Cardiac fibroblast (primary cell): Measurements from ENCODE around the gene CFAP74.

ENCODE experiments used
- DNase-seq, 2 donors: peaks; one replicate each; pipeline versions ENCODE4 v3.0.0 to v3.0.0-alpha.2; 2010; ENCODE audit warnings: low read depth in 2 of 2
- H3K4me3 ChIP-seq, 2 donors: replicated peaks in 1 of 2; 1 replicate in 1 of 2; 2 replicates in 1 of 2; pipeline ENCODE4 v1.5.1; 2011; ENCODE audit warnings: low read depth in 2 of 2, low read length in 2 of 2, mild to moderate bottlenecking in 2 of 2, moderate library complexity in 1 of 2
- TF ChIP-seq, protein P1 (sequence below): IDR thresholded peaks from one replicate; pipeline ENCODE4 v1.5.1; 2011; ENCODE audit warnings: low read depth, mild to moderate bottlenecking, low read length, inconsistent platforms

The CFAP74 gene

DNA sequence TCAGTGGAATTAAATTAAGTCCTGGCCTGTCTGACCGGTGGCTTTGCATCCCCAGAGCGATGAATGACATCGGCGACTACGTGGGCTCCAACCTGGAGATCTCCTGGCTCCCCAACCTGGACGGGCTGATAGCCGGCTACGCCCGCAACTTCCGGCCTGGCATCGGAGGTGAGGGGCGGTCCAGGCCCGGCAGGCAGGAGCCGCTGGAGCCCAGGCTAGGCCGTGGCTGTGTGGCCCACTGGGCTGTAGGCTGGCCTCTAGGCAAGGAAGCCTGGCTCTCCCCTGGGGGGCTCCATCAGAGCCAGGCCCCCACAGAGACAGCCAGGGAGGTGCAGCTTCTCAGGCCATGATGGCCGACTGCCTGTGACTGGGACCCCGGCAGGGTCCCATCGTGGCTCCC, 21.3 kb upstream of the CFAP74 start:
- TF ChIP-seq, protein P1, sequence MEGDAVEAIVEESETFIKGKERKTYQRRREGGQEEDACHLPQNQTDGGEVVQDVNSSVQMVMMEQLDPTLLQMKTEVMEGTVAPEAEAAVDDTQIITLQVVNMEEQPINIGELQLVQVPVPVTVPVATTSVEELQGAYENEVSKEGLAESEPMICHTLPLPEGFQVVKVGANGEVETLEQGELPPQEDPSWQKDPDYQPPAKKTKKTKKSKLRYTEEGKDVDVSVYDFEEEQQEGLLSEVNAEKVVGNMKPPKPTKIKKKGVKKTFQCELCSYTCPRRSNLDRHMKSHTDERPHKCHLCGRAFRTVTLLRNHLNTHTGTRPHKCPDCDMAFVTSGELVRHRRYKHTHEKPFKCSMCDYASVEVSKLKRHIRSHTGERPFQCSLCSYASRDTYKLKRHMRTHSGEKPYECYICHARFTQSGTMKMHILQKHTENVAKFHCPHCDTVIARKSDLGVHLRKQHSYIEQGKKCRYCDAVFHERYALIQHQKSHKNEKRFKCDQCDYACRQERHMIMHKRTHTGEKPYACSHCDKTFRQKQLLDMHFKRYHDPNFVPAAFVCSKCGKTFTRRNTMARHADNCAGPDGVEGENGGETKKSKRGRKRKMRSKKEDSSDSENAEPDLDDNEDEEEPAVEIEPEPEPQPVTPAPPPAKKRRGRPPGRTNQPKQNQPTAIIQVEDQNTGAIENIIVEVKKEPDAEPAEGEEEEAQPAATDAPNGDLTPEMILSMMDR = no peak
- H3K4me3 ChIP-seq = no peak overlapping the region
- no peak for DNase-seq

DNA sequence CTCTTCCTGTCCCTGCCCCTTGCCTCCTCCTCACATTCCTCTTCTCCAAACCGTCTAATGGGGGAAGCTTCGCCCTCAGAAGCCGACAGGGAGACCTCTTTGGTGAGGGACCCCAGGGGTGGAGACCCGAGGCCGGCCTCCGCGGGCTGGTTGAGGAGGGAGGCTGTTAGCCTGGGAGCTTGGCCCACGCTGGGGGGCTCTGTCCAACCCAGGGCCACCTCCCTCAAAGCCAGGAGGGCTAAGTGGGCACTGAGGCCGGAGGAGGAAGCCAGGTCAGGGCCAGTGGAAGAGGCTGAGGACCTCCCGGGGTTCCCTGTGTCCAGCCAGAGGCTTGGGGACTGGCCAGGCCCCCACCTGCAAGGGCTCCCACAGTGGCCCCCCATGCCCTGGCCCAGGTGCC, 20.9 kb upstream of the CFAP74 start:
- DNase-seq = no peak
- no peak overlapping the region for H3K4me3 ChIP-seq
- TF ChIP-seq, protein P1 = no peak

DNA sequence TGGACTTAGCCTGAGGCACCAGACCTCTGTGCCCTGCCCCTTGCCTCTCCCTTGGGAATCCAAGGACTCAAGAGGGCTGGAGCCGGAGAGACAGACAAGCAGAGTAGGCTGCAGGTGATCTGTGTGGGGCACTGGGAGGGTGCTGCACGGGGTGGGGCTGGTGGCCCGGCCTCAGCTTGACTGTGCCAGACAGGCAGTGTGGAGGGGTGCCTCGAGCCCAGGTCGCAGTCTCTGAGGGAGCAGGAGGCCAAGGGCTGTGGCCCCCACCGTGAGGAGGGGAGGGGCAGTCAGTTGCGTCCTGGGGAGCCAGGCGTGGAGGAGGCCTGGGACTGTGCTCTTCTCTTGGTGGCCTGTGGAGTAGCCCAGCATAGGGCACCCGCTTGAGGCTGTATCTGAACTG, 19.6 kb upstream of the CFAP74 start:
- DNase-seq = no peak
- TF ChIP-seq, protein P1 = no peak
- H3K4me3 ChIP-seq = no peak overlapping the region

DNA sequence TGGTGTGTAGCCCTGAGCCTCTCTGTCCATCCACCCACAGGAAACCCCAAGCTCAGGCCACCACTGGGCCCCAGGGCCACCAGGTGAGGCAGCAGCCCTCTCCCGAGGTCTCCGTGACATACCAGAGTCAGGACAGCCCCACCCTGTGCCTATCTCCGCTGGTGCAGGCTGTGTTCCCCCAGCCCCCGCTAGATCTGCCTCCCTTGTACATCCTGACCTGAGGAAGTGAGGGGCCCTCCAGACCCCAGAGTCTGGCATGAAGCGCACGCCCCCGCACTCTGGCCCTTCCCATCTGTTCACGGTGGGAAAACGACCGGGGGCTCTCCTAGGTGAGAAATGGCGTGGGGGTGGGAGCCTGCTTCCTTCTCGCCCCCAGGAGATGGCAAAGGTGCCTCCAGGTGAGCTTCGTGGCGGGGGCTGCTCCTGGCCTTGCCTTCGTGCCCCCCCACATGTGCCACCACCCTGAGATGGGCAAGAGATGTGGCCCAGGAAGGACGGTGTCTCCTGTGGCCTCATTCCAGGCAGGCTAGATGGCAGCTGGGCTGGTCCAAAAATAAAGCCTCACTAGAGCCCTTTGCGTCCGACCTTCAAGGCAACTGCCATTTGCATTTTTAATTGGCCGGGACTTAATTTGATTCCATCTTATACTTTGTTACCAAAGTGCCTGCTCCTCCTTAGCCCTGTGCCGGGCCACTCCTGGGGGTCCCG, 18.6 kb upstream of the CFAP74 start:
- TF ChIP-seq, protein P1 = no peak
- no peak for DNase-seq
- H3K4me3 ChIP-seq = no peak overlapping the region

DNA sequence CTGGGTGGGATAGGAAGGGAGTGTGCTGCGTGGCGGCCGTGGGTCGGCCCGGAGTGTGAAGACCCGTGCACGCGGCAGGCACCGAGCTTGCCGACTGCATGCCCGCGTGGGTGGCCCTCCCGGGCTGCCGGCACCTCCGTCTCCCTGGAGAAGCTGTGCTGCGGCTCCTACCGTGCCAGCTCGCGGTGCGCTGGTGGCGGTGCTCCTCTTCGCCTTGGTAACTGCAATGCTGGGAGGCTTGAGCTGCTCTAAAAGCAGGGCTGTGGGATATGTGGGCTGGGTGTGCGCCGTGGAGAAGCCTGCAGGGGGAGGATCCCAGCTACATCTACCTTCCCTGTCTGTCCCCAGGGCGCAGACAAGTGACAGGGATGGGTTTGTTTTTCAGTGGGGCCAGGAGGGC, 18.0 kb upstream of the CFAP74 start:
- H3K4me3 ChIP-seq = no peak overlapping the region
- TF ChIP-seq, protein P1 = no peak
- DNase-seq = no peak

DNA sequence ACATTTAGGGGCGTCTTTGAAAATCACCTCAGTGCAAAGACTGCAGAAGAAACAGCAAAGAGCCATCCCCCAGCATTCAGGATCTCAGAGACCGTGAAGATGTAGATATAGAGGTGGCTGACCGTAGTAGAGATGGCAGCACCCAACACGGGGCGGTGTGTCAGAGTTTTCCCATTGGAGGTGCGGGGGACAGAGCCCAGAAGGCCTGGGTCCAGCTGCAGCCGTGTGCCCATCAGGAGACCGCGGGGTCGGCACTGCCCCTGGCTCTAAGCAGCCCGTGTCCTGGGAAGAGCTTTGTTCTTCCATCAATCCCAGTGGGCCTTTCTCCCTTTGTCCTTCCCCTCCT, 16.7 kb upstream of the CFAP74 start:
- TF ChIP-seq, protein P1 = no peak
- no peak overlapping the region for H3K4me3 ChIP-seq
- DNase-seq = no peak

DNA sequence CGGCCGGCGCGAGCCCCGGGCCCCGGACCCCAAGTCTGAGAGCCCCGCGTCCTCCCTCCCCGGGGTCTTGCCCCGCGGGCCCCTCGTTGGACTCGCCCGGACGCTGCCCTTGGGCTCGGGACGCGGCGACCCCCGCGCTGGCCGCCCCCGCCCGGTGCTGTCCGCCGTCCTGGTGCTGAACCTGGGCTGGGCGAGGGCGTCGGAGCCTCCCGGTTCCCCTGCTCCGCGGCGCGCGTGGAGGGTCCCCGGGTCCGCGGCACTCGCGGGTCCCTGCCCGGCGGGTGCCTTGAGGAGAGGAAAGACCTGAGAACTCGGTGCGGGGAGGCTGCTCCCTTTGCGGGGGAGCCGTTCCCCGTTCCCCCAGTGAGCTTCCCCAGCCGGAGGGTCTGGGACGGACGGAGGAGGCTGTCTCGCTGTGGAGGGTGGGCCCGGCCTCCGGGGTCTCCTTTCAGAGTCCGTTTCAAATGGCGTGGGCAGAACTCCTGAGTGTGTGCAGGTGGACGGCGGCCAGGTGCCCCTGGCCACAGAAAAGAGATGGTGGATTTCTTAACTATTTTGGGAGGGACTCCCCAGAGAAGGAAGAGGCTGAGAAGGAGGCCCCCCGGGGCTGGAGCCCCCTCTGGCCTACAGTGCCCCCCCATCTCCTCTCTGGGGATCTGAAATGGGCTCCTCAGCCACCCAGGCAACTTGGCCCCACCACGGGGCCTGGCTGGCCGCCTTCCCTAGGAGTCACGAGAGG, 16.2 kb upstream of the CFAP74 start:
- DNase-seq = no peak
- no peak overlapping the region for H3K4me3 ChIP-seq
- TF ChIP-seq, protein P1 = no peak
